GM21717 (cell line): Measurements from ENCODE around the gene MAFG.

Experiments used
- ATAC-seq: cut with Tn5 transposase; IDR thresholded peaks from one replicate; pipeline ENCODE4 v1.9.1; 2021; ENCODE audit warnings: mild to moderate bottlenecking, moderate library complexity; ENCODE audit not compliant: unreplicated experiment

Gene MAFG

DNA sequence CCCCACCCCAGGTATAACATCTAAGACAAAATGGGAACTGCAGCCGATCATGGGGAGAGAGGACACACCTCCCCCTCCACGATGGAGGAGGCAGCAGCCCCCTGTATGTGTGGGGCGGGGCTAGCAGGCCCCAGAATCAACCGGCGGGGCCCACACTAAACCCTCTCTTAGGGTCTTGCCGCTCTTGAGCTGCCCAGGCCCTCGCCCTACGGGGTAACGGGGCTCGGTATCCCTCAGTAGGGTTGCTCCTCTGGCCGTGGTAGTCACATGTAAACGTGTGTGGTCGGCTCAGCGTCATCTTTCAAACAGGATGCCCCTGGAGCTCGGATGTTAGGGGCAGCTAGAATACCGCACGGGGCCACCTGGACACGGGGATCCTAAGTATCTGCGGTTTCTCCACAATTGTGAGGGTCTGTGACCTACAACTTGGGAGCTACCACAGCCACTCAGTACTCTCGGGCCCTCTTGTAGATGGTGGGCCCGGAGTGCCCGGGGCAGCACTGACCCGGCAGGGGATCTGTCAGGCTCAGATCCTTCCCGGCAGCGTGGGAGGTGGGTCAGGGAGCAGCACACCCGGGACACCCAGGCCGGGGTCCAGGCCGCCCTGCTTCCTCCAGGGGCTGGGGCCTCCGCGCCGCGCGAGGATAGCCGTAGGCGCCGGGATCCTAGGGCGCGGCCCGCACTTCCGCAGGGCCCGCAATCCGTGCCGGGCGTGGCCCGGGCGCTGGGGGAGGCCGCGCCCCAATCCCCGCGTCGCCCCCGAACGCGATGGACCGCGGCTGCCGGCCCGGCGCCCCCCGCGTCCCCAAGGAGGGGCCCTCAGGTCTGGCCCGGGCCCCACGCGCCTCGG, 57.2 kb downstream of the MAFG start:
- ATAC-seq = no peak

DNA sequence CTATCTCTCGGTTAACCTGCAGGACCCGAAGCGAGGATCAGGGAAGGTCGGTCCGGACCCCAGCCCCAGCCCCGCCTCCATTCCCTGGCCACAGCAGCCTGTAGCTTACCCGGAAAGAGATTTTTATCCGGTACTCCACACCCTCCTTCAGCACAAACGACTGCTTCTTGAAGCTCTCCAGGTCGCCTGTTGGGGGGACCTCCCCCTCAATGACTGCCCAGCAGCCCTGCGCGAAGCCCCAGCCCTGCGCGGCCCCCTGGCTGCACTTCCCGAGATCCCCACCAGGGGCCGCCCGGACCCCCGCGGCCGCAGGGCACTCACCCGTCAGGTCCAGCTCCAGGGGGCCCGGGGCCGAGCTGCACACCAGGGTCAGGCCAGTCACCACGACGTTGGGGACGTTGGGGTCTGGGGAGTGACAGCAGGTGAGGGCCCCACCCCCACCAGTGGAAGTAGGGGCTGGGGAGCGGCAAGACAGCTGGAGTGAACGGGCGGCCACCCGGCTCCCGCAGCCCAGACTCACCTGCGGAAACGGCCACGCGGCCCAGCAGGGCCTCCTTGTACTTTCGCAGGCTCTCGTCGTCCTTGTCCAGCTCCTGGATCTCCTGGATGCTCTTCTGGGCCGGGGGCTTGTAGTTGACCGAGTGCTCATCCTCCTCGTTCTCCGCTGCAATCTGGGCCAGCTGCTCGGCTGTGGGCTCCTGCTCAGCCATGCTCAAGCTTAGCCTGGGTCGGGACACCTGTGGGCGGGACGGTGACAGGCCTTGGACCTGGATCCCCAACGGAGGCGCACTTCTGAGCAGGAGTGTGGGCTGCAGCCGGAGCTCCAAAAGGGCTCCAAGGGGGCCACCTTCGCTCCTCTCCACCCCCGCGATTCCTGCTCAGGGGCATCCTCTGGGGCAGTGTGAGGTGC, 58.1 kb downstream of the MAFG start:
- no peak for ATAC-seq

DNA sequence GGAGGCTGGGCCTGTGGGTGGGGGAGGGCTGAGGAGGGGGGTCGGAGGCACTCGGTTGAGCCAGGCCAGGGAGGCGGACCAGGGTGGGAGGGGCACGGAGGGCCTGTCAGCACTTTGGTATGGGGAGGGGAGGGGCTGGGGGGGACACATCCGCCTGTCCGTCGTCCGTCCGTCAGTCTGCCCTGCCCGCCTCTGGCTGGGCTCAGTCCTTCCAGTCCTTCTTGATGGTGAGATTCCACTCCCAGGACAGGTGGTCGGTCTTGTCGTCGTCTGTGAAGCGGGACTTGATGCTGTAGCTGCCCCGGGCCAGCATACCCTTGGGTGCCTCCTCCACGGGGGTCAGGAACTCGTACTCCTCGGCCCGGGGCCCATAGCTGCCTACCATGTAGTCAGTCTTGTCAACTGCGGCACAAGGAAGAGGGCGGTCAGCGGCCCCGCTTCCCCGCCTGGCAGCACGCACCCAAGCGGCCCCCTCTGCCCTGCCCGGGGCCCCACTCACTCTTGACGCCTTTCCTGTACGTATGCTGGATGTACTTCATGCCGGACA, 58.8 kb downstream of the MAFG start:
- ATAC-seq = no peak
